ENCODE data around the gene TMEM236.

Gene TMEM236

GRCh38 chr10:17847585-17848296 lies 95.7 kb downstream of the TMEM236 start:
- no peak overlapping the region for H3K27ac ChIP-seq
- TF ChIP-seq, protein P1, sequence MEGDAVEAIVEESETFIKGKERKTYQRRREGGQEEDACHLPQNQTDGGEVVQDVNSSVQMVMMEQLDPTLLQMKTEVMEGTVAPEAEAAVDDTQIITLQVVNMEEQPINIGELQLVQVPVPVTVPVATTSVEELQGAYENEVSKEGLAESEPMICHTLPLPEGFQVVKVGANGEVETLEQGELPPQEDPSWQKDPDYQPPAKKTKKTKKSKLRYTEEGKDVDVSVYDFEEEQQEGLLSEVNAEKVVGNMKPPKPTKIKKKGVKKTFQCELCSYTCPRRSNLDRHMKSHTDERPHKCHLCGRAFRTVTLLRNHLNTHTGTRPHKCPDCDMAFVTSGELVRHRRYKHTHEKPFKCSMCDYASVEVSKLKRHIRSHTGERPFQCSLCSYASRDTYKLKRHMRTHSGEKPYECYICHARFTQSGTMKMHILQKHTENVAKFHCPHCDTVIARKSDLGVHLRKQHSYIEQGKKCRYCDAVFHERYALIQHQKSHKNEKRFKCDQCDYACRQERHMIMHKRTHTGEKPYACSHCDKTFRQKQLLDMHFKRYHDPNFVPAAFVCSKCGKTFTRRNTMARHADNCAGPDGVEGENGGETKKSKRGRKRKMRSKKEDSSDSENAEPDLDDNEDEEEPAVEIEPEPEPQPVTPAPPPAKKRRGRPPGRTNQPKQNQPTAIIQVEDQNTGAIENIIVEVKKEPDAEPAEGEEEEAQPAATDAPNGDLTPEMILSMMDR (conservative IDR thresholded peaks at IDR 0.05): peak; percentile 81

GRCh38 chr10:17848646-17849045 lies 96.6 kb downstream of the TMEM236 start:
- H3K27ac ChIP-seq: no peak overlapping the region
- TF ChIP-seq, protein P1 (conservative IDR thresholded peaks at IDR 0.05): no peak

All from VCaP (cell line).